ENCODE measurements around the gene EGLN3.

EGLN3 gene

DNA sequence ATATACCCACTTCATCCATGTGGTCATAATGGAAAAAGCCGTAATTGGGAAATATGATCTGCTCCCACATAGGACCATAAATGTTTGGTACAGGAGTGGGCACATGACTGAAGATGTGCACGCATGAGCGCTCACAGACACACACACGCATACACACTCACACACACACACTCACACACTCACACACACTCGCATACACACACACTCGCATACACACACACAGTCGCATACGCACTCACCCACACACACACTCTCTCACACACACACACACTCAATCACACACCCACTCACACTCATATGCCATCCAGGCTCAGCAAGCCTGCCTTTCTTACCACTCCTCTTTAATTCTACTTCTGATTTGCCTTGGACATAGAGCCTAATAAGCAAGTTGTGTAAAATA is 45.6 kb upstream of the EGLN3 start:
- Histone ChIP-seq H3K79me2 (ENCODE audit: insufficient read depth, low read depth) (no peaks in the 10 kb centered on the region), H3K36me3 (ENCODE audit: insufficient read depth) (no peaks in the 10 kb centered on the region), H4K20me1 (ENCODE audit: insufficient read depth) (no peaks in the 10 kb centered on the region), H3K4me1 (ENCODE audit: low read depth, poor library complexity, severe bottlenecking) (no peaks in the 10 kb centered on the region), H3K27ac (no peak overlapping the region), H3K4me3 (IDR thresholded peaks at IDR 0.05; ENCODE audit: insufficient read depth, low read depth, low read length) (no peak overlapping the region), H3K4me2 (no peak overlapping the region), H3K27me3 (ENCODE audit: insufficient read depth, low read depth) (no peaks in the 10 kb centered on the region), H3K9ac (no peak overlapping the region), H2AFZ (ENCODE audit: low read depth) (no peak overlapping the region)
- no peak for TF ChIP-seq CTCF (conservative IDR thresholded peaks at IDR 0.05; ENCODE audit: low read depth, low read length)

GRCh38 chr14:33993246-33993645 is 42.4 kb upstream of the EGLN3 start:
- no peaks in the 10 kb centered on the region for H3K79me2 ChIP-seq (ENCODE audit: insufficient read depth, low read depth)
- no peak for TF ChIP-seq CTCF (conservative IDR thresholded peaks at IDR 0.05; ENCODE audit: low read depth, low read length)
- no peak overlapping the region for H3K4me3 ChIP-seq (IDR thresholded peaks at IDR 0.05; ENCODE audit: insufficient read depth, low read depth, low read length)
- H3K36me3 ChIP-seq (ENCODE audit: insufficient read depth): no peaks in the 10 kb centered on the region
- no peak overlapping the region for H3K4me2 ChIP-seq
- H3K9ac ChIP-seq: no peak overlapping the region
- no peaks in the 10 kb centered on the region for H4K20me1 ChIP-seq (ENCODE audit: insufficient read depth)
- no peak overlapping the region for H3K27ac ChIP-seq
- H2AFZ ChIP-seq (ENCODE audit: low read depth): no peak overlapping the region
- no peaks in the 10 kb centered on the region for H3K4me1 ChIP-seq (ENCODE audit: low read depth, poor library complexity, severe bottlenecking)
- no peaks in the 10 kb centered on the region for H3K27me3 ChIP-seq (ENCODE audit: insufficient read depth, low read depth)

DNA sequence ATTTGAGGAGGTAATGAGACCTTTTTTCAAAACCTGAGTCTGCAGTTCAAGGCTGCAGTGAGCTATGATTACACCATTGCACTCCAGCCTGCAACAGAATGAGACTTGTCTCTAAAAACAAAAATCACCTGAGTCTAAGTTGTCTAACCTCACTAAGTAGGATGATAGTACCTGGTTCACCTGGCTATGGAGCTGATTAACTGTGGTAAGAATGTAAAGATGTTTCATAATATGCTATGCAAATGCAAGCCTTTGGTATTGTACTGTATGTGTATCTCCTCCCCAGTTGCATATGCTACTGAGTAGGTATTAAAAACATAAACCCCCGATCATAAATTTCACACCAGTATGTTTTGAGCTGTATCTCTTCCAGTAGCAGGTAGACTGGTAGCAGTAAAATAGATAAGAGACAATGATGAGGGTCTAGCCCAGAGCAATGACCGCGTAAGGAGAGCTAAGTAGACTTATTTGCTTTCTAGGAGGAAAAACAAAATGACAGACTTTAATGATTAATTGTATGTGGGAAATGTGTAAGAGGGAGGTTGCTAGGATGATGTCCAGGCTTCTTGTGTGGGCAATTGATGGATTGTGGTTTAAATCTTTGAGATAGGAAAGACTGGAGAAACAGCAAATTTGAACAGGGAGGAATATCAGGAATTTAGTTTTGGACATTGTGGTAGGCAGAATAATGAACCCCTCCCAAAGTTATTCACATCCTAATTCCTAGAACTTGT is 41.6 kb upstream of the EGLN3 start:
- Histone ChIP-seq H3K4me3 (IDR thresholded peaks at IDR 0.05; ENCODE audit: insufficient read depth, low read depth, low read length) (no peak overlapping the region), H3K9ac (no peak overlapping the region), H3K27ac (no peak overlapping the region), H2AFZ (ENCODE audit: low read depth) (no peak overlapping the region), H3K4me2 (no peak overlapping the region), H3K27me3 (ENCODE audit: insufficient read depth, low read depth) (no peaks in the 10 kb centered on the region), H4K20me1 (ENCODE audit: insufficient read depth) (no peaks in the 10 kb centered on the region), H3K36me3 (ENCODE audit: insufficient read depth) (no peaks in the 10 kb centered on the region), H3K79me2 (ENCODE audit: insufficient read depth, low read depth) (no peaks in the 10 kb centered on the region), H3K4me1 (ENCODE audit: low read depth, poor library complexity, severe bottlenecking) (no peaks in the 10 kb centered on the region)
- TF ChIP-seq CTCF (conservative IDR thresholded peaks at IDR 0.05; ENCODE audit: low read depth, low read length): no peak

DNA sequence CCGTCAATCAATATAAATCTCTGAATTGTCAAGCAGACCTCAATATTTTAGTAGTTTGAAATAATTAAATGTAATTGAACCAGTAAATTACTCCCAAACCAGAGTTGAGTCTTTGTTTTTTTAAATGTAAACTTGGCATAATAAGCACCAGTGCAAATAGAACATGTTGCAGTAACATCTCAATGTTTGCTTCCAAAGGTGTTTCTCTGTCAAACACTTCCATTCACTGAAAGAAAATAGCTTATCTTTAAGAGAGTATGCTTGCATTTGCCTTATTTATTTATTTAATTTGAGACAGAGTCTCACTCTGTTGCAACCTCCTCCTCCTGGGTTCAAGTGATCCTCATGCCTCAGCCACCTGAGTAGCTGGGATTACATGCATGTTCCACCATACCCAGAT is 39.9 kb upstream of the EGLN3 start:
- Histone ChIP-seq H3K27ac (no peak overlapping the region), H3K4me2 (no peak overlapping the region), H3K27me3 (ENCODE audit: insufficient read depth, low read depth) (no peaks in the 10 kb centered on the region), H2AFZ (ENCODE audit: low read depth) (no peak overlapping the region), H3K9ac (no peak overlapping the region), H3K36me3 (ENCODE audit: insufficient read depth) (no peaks in the 10 kb centered on the region), H3K79me2 (ENCODE audit: insufficient read depth, low read depth) (no peaks in the 10 kb centered on the region), H3K4me1 (ENCODE audit: low read depth, poor library complexity, severe bottlenecking) (no peaks in the 10 kb centered on the region), H3K4me3 (IDR thresholded peaks at IDR 0.05; ENCODE audit: insufficient read depth, low read depth, low read length) (no peak overlapping the region), H4K20me1 (ENCODE audit: insufficient read depth) (no peaks in the 10 kb centered on the region)
- TF ChIP-seq CTCF (conservative IDR thresholded peaks at IDR 0.05; ENCODE audit: low read depth, low read length): no peak

Data from KMS-11 (cell line).